K562 (cell line): Measurements from ENCODE around the gene BHLHE40. TPM values are rescaled to one million over a fixed set of nuclear protein-coding genes. Genes with fewer than 3 reads are reported as not detected.

ENCODE experiments used
- ATAC-seq: fragments of 200-7000 bp; cut with Tn5 transposase; 3 replicates; pipeline ENCODE4 v1.9.1; 2020; ENCODE audit warnings: moderate library complexity
- BruUV-seq: library from RNA; stranded (reverse); fragments of 400-500 nt; replicated peaks from 2 replicates; lab custom pipeline; 2021; lab: Mats Ljungman, UMichigan
- CTCF ChIA-PET: fragments of 300-600 bp; formaldehyde crosslinking; extraction: SDS; loops from one replicate; lab custom pipeline; 2021; ENCODE audit warnings: low intra/inter-chr PET ratio; lab: Yijun Ruan, JAX
- POLR2A ChIA-PET: fragments of 300-600, 350-650 bp; sonication (Branson Sonifier 250); formaldehyde crosslinking; extraction: SDS; loops from one replicate; lab custom pipeline; 2021; ENCODE audit warnings: antibody characterized with exemption, inconsistent platforms; lab: Yijun Ruan, JAX
- DNase-seq, 4 experiments: peaks; one replicate each; pipeline versions ENCODE4 v3.0.0 to v3.0.0-alpha.2; 2011 to 2018; ENCODE audit warnings: low spot score in 3 of 4, mixed read lengths in 3 of 4; ENCODE audit errors: extremely low read depth in 1 of 4
- FAIRE-seq: peaks from 2 replicates; lab custom pipeline; 2011; peaks lifted over from hg19 to GRCh38; lab: Jason Lieb, UNC
- H2AFZ ChIP-seq: 2 replicates; pipeline ENCODE4 v1.6.0; 2011; ENCODE audit warnings: low read depth, low read length, control low read depth, inconsistent platforms
- H3K27ac ChIP-seq: fragments of 200-600 bp; 3 replicates; pipeline ENCODE4 v1.8.0; 2011; ENCODE audit warnings: low read depth, mild to moderate bottlenecking, control low read depth, inconsistent platforms, low read length, moderate library complexity, mixed read lengths; ENCODE audit errors: extremely low read depth
- H3K27me3 ChIP-seq, 2 experiments: fragments of 300-600 bp in 1 of 2; 2 replicates in 1 of 2; 3 replicates in 1 of 2; pipeline versions ENCODE4 v1.6.0 to v1.8.0; 2011; ENCODE audit warnings: inconsistent platforms in 2 of 2, low read length in 2 of 2, mild to moderate bottlenecking in 1 of 2, mixed read lengths in 1 of 2, moderate library complexity in 1 of 2; ENCODE audit not compliant: control insufficient read depth in 2 of 2, insufficient read depth in 2 of 2
- H3K36me3 ChIP-seq: fragments of 300-600 bp; 3 replicates; pipeline ENCODE4 v1.8.0; 2011; ENCODE audit warnings: mild to moderate bottlenecking, low read length, inconsistent platforms; ENCODE audit not compliant: control insufficient read depth, insufficient read depth
- H3K4me1 ChIP-seq, 2 experiments: fragments of 200-600 bp in 1 of 2; replicated peaks in 1 of 2; 2 replicates in 1 of 2; 3 replicates in 1 of 2; pipeline versions ENCODE4 v1.5.1 to v1.8.0; 2011; ENCODE audit warnings: inconsistent platforms in 2 of 2, low read length in 2 of 2, mild to moderate bottlenecking in 1 of 2, mixed read lengths in 1 of 2, moderate library complexity in 1 of 2; ENCODE audit not compliant: control insufficient read depth in 2 of 2, insufficient read depth in 2 of 2
- H3K4me2 ChIP-seq: 2 replicates; pipeline ENCODE4 v1.6.1; 2011; ENCODE audit warnings: low read length, control low read depth, inconsistent platforms, mixed read lengths; ENCODE audit not compliant: insufficient read depth
- H3K4me3 ChIP-seq: fragments of 200-600 bp; sonication (generic), shearing (Covaris generic); 2 replicates; pipeline ENCODE4 v1.5.1; 2016; ENCODE audit warnings: control low read depth, inconsistent platforms
- H3K79me2 ChIP-seq: fragments of 200-600 bp; 3 replicates; pipeline ENCODE4 v1.8.0; 2011; ENCODE audit warnings: low read length, inconsistent platforms; ENCODE audit not compliant: control insufficient read depth, insufficient read depth
- H3K9ac ChIP-seq, 2 experiments: 2 replicates each; pipeline versions ENCODE4 v1.6.0 to v1.6.1; 2011; ENCODE audit warnings: low read depth in 2 of 2, low read length in 2 of 2, control low read depth in 1 of 2, inconsistent platforms in 1 of 2, mild to moderate bottlenecking in 1 of 2, mixed read lengths in 1 of 2; ENCODE audit not compliant: insufficient read depth in 1 of 2
- H3K9me1 ChIP-seq: one replicate; pipeline ENCODE4 v1.6.0; 2011; ENCODE audit warnings: inconsistent platforms, mild to moderate bottlenecking, low read length, moderate library complexity; ENCODE audit not compliant: control insufficient read depth, insufficient read depth
- H3K9me3 ChIP-seq: replicated peaks from 2 replicates; pipeline ENCODE4 v1.5.1; 2011; ENCODE audit warnings: low read depth, low read length, inconsistent platforms; ENCODE audit not compliant: control insufficient read depth, insufficient read depth
- H4K20me1 ChIP-seq: replicated peaks from 2 replicates; pipeline ENCODE4 v1.6.1; 2011; ENCODE audit warnings: low read length, inconsistent platforms, mixed read lengths; ENCODE audit not compliant: control insufficient read depth, insufficient read depth
- BCOR ChIP-seq: fragments of 450-650 bp; IDR thresholded peaks from 2 replicates; pipeline ENCODE4 v1.6.1; 2016
- DACH1 ChIP-seq: fragments of 450-650 bp; IDR thresholded peaks from 2 replicates; pipeline ENCODE4 v1.6.1; 2018; ENCODE audit not compliant: partially characterized antibody
- DMBX1 ChIP-seq: fragments of 250-450 bp; sonication (Bioruptor Pico); IDR thresholded peaks from 2 replicates; pipeline ENCODE4 v1.8.0; 2022; ENCODE audit warnings: inconsistent platforms, mild to moderate bottlenecking, moderate library complexity, borderline replicate concordance
- FOS ChIP-seq: IDR thresholded peaks from 3 replicates; pipeline ENCODE4 v1.6.1; 2011; ENCODE audit not compliant: insufficient read length; ENCODE audit errors: extremely low read depth
- GTF2E2 ChIP-seq: fragments of 200-800 bp; sonication (Bioruptor generic); IDR thresholded peaks from 2 replicates; pipeline ENCODE4 v1.6.1; 2016; ENCODE audit warnings: missing genetic modification characterization, missing compliant biosample characterization
- THRAP3 ChIP-seq: fragments of 450-650 bp; IDR thresholded peaks from 2 replicates; pipeline ENCODE4 v1.6.1; 2016; ENCODE audit warnings: mild to moderate bottlenecking, inconsistent platforms, borderline replicate concordance
- ZNF589 ChIP-seq: fragments of 200-800 bp; sonication (Bioruptor generic); IDR thresholded peaks from 2 replicates; pipeline ENCODE4 v1.6.1; 2016; ENCODE audit warnings: low read depth, missing genetic modification characterization, missing compliant biosample characterization
- in situ Hi-C: fragments of 300-500 bp; cut with MboI; formaldehyde crosslinking; loops from 4 replicates; pipeline ENCODE4 v1.15.0; 2018; ENCODE audit warnings: inconsistent platforms, mixed read lengths
- intact Hi-C: fragments of 100-400 bp; cut with micrococcal nuclease; formaldehyde crosslinking; loops from 2 replicates; pipeline ENCODE4 v1.14.2; 2022
- polyA plus RNA-seq, 8 experiments: library from polyadenylated mRNA; depleted of rRNA in 4 of 8; stranded (reverse) in 5 of 8; unstranded in 3 of 8; fragments of >200 nt; fragmentation: Nextera tagmentation in 2 of 8; fragmentation: Illumina TruSeq in 1 of 8; extraction: Ambion mirVana in 2 of 8; extraction: Trizol in 1 of 8; gene quantifications; 2 replicates each; pipeline versions ENCODE4 v1.2.1 to v1.2.3, GENCODE V29; 2011 to 2014; ENCODE audit warnings: inconsistent platforms in 1 of 8, missing spikeins in 1 of 8
- total RNA-seq, 7 experiments: library from RNA; depleted of rRNA in 6 of 7; stranded (reverse); fragments of >200 nt in 6 of 7; fragmentation: Illumina TruSeq in 2 of 7; extraction: Trizol in 2 of 7; gene quantifications; 2 replicates each; pipeline versions ENCODE4 v1.2.1 to v1.2.3, GENCODE V29; 2011 to 2021; ENCODE audit warnings: low replicate concordance in 1 of 7
- TF ChIP-seq, protein P1 (sequence below), 3 experiments: IDR thresholded peaks in 2 of 3; conservative IDR thresholded peaks in 1 of 3; 2 replicates each; pipeline ENCODE4 v1.5.1; 2011 to 2012; ENCODE audit warnings: low read length in 3 of 3, mild to moderate bottlenecking in 3 of 3, control low read depth in 2 of 3, improper control_type of control experiment in 1 of 3, inconsistent platforms in 1 of 3, low read depth in 1 of 3, mixed read lengths in 1 of 3, moderate library complexity in 1 of 3; ENCODE audit not compliant: insufficient read depth in 2 of 3
- TF ChIP-seq, protein P2 (sequence below): sonication (generic); formaldehyde crosslinking; IDR thresholded peaks from 2 replicates; pipeline ENCODE4 v1.8.0; 2022; ENCODE audit warnings: mild to moderate bottlenecking, missing genetic modification reagents
- TF ChIP-seq, protein P3 (sequence below): IDR thresholded peaks from 2 replicates; pipeline ENCODE4 v1.6.1; 2012; ENCODE audit warnings: low read depth, low read length, improper control_type of control experiment, borderline replicate concordance
- TF ChIP-seq, protein P4 (sequence below): sonication (generic); formaldehyde crosslinking; IDR thresholded peaks from 2 replicates; pipeline ENCODE4 v1.4.0; 2020; ENCODE audit warnings: mild to moderate bottlenecking, missing genetic modification reagents

The BHLHE40 gene
- total and polyA plus RNA-seq, 9 of the 15 experiments (the other 6 are each of a cell fraction or from before 2014, with no cell fraction given): 12.0 to 83.9 (median 31.4) TPM

DNA sequence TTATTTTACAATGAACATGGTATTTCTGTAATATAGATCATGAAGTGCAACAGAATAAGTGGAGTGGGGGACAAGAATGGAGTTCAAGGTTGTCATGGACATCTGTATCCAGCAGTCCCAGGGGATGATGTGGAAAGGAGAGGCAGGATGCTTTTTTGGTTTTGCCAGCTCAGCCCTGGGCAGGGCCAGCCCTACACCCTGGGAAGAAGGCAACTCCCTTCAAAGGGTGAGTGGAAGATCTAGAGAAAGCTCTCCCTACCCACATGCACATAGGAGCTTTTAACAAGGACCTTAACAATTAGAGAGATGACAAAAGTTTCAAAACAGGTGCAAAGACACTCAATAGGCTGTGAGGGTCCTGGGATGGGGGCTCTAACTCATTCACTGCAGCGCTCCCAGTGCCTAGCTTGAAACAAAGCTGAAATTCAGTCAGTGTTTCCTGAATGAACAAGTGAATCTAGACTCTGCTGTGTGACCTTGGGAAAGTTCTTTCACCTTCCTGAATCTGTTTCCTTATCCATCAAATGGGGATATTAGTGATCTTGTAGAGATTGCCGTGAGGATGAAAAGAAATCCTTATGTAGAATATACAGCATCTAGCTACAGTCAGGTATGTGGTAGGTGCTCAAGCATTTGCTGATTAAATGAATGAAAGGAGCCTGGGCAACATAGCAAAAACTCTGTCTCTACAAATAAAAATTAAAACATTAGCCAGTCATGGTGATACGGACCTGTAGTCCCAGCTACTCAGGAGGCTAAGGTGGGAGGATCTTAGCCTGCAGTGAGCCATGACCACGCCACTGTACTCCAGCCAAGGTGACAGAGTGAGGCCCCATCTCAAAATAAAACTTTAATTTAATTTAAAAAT, 14.3 kb downstream of the BHLHE40 start (continued):
- peak; percentile 22 for TF ChIP-seq DACH1
- peak; percentile 72 for TF ChIP-seq GTF2E2 (tag)
- TF ChIP-seq, protein P1, sequence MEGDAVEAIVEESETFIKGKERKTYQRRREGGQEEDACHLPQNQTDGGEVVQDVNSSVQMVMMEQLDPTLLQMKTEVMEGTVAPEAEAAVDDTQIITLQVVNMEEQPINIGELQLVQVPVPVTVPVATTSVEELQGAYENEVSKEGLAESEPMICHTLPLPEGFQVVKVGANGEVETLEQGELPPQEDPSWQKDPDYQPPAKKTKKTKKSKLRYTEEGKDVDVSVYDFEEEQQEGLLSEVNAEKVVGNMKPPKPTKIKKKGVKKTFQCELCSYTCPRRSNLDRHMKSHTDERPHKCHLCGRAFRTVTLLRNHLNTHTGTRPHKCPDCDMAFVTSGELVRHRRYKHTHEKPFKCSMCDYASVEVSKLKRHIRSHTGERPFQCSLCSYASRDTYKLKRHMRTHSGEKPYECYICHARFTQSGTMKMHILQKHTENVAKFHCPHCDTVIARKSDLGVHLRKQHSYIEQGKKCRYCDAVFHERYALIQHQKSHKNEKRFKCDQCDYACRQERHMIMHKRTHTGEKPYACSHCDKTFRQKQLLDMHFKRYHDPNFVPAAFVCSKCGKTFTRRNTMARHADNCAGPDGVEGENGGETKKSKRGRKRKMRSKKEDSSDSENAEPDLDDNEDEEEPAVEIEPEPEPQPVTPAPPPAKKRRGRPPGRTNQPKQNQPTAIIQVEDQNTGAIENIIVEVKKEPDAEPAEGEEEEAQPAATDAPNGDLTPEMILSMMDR (IDR thresholded peaks at IDR 0.05 in 2 of 3, conservative IDR thresholded peaks at IDR 0.05 in 1 of 3; ENCODE audit: insufficient read depth in 2 of 3, low read depth in 1 of 3, low read length in 3 of 3): no peak

DNA sequence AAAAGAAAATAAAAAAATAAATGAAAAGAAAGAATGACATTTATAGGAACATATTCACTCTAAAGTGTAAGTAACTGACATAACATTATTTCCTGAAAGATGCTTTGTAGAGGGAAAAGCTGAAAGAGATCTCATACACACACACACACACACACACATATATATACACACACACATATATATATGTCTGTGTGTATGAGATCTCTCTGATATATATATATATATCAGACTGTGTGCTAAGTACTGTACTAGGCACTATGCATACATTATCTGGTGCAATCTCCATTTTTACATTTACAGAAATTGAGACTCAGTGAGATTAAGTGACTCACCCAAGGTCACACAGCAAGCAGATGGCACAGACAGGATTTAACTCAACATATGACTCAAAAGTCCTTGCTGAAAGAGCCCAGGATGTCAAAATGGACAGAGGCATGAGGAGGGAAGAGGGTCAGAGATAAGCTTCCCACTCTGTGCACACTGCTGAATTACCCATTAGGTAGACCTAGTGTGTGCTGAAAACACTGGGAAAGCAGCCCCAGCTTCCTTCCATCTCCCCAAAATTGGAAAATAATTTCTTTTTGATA, 15.0 kb downstream of the BHLHE40 start:
- Histone ChIP-seq H4K20me1 (no peaks in the 10 kb centered on the region), H3K9me1 (no peaks in the 10 kb centered on the region), H3K4me2 (peak overlapping the region; percentile 63; the same call in 1 of the 2 replicates), H2AFZ (peak overlapping the region; percentile 100), H3K27me3 (no peaks in the 10 kb centered on the region), H3K4me1 (peaks cover 35 to 62% of the 10 kb centered on the region in 2 experiments), H3K4me3 (no peak overlapping the region), H3K9me3 (no peaks in the 10 kb centered on the region), H3K9ac (peak overlapping the region in 1 of 2 experiments; percentile 84; a peak in 2 of 4 replicates), H3K36me3 (no peaks in the 10 kb centered on the region), H3K27ac (peak overlapping the region; percentile 95), H3K79me2 (no peaks in the 10 kb centered on the region)
- ATAC-seq (peak; percentile 1; the same call in 2 of the 3 replicates), DNase-seq (peak in 2 of 4 experiments; percentile 21 to 75), FAIRE-seq (peak; percentile 11)
- ChIA-PET CTCF (interaction anchor here (0.9 to 1.0 kb wide), 2 partner anchors 34 to 129 kb away, joined by 3 read pairs; no protein-coding TSS in a partner anchor), POLR2A (interaction anchor here (0.6 to 6.4 kb wide), 12 partner anchors 8 to 214 kb away, joined by 3 to 85 read pairs (median 5); no protein-coding TSS in a partner anchor)
- no TSS peak for BruUV-seq
- in situ Hi-C loops (no loop called here), intact Hi-C loops (no loop called here)
- TF ChIP-seq THRAP3 (0 out of 2 replicates have a peak, but pooled peaks have one; percentile 20), ZNF589 (CRISPR knock-in tag) (peak; percentile 80; the same call in 1 of the 2 replicates), FOS (peak; percentile 8), BCOR (peak; percentile 89), GTF2E2 (tag) (peak; percentile 49; the same call in 1 of the 2 replicates), DMBX1 (CRISPR knock-in tag) (peak; percentile 6; the same call in 1 of the 2 replicates)
- TF ChIP-seq, protein P2, sequence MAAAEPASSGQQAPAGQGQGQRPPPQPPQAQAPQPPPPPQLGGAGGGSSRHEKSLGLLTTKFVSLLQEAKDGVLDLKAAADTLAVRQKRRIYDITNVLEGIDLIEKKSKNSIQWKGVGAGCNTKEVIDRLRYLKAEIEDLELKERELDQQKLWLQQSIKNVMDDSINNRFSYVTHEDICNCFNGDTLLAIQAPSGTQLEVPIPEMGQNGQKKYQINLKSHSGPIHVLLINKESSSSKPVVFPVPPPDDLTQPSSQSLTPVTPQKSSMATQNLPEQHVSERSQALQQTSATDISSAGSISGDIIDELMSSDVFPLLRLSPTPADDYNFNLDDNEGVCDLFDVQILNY (CRISPR knock-in tag): peak; percentile 11; the same call in 1 of the 2 replicates
- TF ChIP-seq, protein P3, sequence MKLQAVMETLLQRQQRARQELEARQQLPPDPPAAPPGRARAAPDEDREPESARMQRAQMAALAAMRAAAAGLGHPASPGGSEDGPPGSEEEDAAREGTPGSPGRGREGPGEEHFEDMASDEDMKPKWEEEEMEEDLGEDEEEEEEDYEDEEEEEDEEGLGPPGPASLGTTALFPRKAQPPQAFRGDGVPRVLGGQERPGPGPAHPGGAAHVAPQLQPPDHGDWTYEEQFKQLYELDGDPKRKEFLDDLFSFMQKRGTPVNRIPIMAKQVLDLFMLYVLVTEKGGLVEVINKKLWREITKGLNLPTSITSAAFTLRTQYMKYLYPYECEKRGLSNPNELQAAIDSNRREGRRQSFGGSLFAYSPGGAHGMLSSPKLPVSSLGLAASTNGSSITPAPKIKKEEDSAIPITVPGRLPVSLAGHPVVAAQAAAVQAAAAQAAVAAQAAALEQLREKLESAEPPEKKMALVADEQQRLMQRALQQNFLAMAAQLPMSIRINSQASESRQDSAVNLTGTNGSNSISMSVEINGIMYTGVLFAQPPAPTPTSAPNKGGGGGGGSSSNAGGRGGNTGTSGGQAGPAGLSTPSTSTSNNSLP: peak; percentile 37; the same call in 1 of the 2 replicates
- TF ChIP-seq, protein P4, sequence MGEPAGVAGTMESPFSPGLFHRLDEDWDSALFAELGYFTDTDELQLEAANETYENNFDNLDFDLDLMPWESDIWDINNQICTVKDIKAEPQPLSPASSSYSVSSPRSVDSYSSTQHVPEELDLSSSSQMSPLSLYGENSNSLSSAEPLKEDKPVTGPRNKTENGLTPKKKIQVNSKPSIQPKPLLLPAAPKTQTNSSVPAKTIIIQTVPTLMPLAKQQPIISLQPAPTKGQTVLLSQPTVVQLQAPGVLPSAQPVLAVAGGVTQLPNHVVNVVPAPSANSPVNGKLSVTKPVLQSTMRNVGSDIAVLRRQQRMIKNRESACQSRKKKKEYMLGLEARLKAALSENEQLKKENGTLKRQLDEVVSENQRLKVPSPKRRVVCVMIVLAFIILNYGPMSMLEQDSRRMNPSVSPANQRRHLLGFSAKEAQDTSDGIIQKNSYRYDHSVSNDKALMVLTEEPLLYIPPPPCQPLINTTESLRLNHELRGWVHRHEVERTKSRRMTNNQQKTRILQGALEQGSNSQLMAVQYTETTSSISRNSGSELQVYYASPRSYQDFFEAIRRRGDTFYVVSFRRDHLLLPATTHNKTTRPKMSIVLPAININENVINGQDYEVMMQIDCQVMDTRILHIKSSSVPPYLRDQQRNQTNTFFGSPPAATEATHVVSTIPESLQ: no peak
